Measurements from ENCODE around the gene XXYLT1. TPM values are rescaled to one million over a fixed set of nuclear protein-coding genes. Genes with fewer than 3 reads are reported as not detected.
A peak's percentile ranks its signal among the peaks of the same experiment; 100 is the strongest.

The XXYLT1 gene
- total and polyA plus RNA-seq, 10 donors, result 2.7 to 22.3 (median 9.5) TPM

DNA sequence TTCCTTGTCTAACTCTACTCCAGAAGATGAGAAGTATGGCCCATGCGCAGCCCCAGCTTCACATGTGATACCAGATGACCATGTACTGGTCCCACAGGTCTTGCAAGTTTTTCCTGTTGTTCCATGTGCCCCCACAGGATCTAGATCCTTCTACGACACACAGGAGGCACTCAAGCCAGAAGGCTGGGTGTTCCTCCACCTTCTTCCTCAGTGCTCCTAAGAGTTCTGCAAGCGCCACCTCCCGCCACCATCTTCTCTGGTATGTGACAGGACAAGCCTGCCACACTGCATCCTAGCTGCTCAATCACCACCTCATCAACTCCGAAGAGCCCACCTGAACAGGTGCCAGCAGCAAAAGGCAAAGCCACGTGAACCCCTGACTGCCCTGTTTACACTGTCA is 43.1 kb downstream of the XXYLT1 start:
- H3K36me3 ChIP-seq, result peaks cover 0 to 23% (median 0%) of the 10 kb centered on the region in 6 donors
- intact Hi-C loops (cut with DNase I; ENCODE audit: low total_unique reads), result no loop called here
- DNase-seq, result peak; percentile 25
- no peaks in the 10 kb centered on the region for H3K27me3 ChIP-seq (replicated peaks in 1 of 7)
- 93 to 100% (median 98%) methylated on average over 6 of the region's 6 CpGs for WGBS, 5 donors
- TF ChIP-seq POLR2AphosphoS5 (IDR thresholded peaks at IDR 0.05) (no peak), POLR2A (IDR thresholded peaks at IDR 0.05) (no peak)
- TF ChIP-seq, protein P1, sequence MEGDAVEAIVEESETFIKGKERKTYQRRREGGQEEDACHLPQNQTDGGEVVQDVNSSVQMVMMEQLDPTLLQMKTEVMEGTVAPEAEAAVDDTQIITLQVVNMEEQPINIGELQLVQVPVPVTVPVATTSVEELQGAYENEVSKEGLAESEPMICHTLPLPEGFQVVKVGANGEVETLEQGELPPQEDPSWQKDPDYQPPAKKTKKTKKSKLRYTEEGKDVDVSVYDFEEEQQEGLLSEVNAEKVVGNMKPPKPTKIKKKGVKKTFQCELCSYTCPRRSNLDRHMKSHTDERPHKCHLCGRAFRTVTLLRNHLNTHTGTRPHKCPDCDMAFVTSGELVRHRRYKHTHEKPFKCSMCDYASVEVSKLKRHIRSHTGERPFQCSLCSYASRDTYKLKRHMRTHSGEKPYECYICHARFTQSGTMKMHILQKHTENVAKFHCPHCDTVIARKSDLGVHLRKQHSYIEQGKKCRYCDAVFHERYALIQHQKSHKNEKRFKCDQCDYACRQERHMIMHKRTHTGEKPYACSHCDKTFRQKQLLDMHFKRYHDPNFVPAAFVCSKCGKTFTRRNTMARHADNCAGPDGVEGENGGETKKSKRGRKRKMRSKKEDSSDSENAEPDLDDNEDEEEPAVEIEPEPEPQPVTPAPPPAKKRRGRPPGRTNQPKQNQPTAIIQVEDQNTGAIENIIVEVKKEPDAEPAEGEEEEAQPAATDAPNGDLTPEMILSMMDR (IDR thresholded peaks at IDR 0.05 in 8 of 11, conservative IDR thresholded peaks at IDR 0.05 in 3 of 11), result no peak
- H3K4me3 ChIP-seq, result no peak overlapping the region
- H3K27ac ChIP-seq, result no peak overlapping the region
- H3K9me3 ChIP-seq, result no peaks in the 10 kb centered on the region
- peaks cover 5 to 29% (median 17%) of the 10 kb centered on the region in 6 donors for H3K4me1 ChIP-seq

DNA sequence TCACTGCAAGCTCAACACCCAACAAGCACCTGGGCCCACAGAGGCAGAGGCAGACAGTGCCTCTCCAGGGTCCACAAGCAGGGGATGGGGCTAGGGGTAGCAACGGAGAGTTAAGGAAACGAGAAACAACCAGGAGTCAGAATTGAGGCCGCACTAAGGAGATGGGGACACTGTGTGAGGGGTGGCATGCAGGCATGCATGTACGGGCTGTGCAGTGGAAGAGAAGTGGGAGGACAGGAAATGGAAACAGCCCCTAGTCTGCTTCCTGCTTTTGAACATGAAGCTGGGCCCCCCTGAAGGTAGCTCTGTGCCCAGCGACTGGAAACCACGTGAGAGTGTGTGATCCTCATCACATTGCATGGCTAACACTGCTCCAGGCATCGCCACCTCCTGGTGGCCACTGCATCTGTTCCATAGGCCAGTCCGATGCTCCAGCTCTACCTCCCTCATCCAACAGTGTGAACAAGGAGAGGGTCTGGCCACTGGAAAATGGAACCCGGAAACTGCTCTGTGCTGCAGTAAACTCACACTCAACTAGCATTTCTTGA is 44.0 kb downstream of the XXYLT1 start:
- DNase-seq, result peak; percentile 54
- no peak overlapping the region for H3K27ac ChIP-seq
- H3K4me3 ChIP-seq, result no peak overlapping the region
- TF ChIP-seq POLR2AphosphoS5 (IDR thresholded peaks at IDR 0.05), result no peak
- TF ChIP-seq, protein P1 (IDR thresholded peaks at IDR 0.05 in 8 of 11, conservative IDR thresholded peaks at IDR 0.05 in 3 of 11), result peak in 5 of 11 experiments; percentile 11 to 33 (median 18)
- H3K4me1 ChIP-seq, result peaks cover 6 to 36% (median 22%) of the 10 kb centered on the region in 6 donors
- no peaks in the 10 kb centered on the region for H3K27me3 ChIP-seq (replicated peaks in 1 of 7)
- no peaks in the 10 kb centered on the region for H3K9me3 ChIP-seq
- H3K36me3 ChIP-seq, result peaks cover 0 to 23% (median 0%) of the 10 kb centered on the region in 6 donors
- WGBS, 5 donors, result 54 to 64% (median 58%) methylated on average over 7 to 9 of the region's 9 CpGs
- intact Hi-C loops (cut with DNase I; ENCODE audit: low total_unique reads), result no loop called here

DNA sequence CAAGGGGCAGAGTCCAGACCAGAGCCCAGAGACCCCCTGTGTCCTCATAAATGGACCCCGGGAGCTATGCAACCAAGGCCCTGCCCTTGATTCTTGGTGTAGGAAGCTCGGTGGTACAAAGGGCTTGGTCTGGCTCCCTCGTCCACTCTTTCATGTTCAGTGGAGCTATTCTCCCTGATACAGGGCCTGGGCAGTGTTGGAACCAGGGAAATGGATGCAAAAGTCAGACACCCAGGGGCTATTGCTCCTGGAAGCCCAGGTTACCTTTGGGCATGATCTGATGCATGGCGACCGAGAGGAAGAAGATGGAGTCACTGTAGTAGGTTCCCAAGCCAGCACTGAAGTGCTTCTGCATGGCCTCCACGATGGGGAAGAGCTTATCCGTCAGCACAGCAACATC is 44.5 kb downstream of the XXYLT1 start:
- no peaks in the 10 kb centered on the region for H3K9me3 ChIP-seq
- H3K27ac ChIP-seq, result no peak overlapping the region
- peak; percentile 47 for DNase-seq
- WGBS, 5 donors, result 92 to 98% (median 96%) methylated on average over 7 of the region's 7 CpGs
- peaks cover 6 to 42% (median 26%) of the 10 kb centered on the region in 6 donors for H3K4me1 ChIP-seq
- no peaks in the 10 kb centered on the region for H3K27me3 ChIP-seq (replicated peaks in 1 of 7)
- TF ChIP-seq POLR2A (IDR thresholded peaks at IDR 0.05), result no peak
- TF ChIP-seq, protein P1 (IDR thresholded peaks at IDR 0.05 in 8 of 11, conservative IDR thresholded peaks at IDR 0.05 in 3 of 11), result no peak
- TF ChIP-seq POLR2AphosphoS5 (IDR thresholded peaks at IDR 0.05), result no peak
- no peak overlapping the region for H3K4me3 ChIP-seq
- intact Hi-C loops (cut with DNase I; ENCODE audit: low total_unique reads), result no loop called here
- peaks cover 0 to 23% (median 0%) of the 10 kb centered on the region in 6 donors for H3K36me3 ChIP-seq

DNA sequence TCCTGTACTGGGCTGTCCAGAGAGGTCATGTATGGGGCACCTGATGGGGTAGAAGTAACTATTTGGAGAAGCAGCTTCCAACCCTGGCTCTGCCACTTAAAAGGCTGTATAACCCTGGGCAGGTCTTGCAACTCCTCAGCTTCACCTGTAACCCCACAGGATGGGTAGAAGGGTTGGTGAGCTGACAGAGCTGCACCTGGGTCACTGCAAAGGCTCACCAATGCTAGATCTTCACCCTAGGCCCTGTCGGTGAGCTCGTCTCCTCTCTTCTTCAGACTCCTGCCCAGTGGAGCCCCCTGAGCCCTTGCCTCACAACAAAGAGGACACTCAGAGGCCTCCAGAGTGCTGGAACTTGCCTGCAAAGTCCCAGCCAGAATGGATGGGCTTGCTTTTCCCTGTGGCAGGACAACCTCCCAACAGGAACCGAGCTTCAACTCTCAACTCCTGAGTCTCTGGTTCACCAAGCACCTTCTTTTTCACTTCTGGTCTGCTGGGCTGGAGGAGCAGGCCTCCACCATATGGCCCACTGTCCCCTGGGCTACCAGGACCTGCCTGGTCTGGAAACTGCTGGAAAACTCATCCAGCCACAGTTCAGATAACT is 45.9 kb downstream of the XXYLT1 start:
- peaks cover 0 to 23% (median 0%) of the 10 kb centered on the region in 6 donors for H3K36me3 ChIP-seq
- H3K4me3 ChIP-seq, result no peak overlapping the region
- H3K9me3 ChIP-seq, result no peaks in the 10 kb centered on the region
- H3K27me3 ChIP-seq (replicated peaks in 1 of 7), result no peaks in the 10 kb centered on the region
- peaks cover 6 to 51% (median 30%) of the 10 kb centered on the region in 6 donors for H3K4me1 ChIP-seq
- H3K27ac ChIP-seq, result peak overlapping the region in 3 of 8 donors; percentile 69 to 73 (median 70)
- WGBS, 5 donors, result 95 to 100% (median 97%) methylated on average over 2 to 3 of the region's 3 CpGs
- DNase-seq, result no peak
- TF ChIP-seq, protein P1 (IDR thresholded peaks at IDR 0.05 in 8 of 11, conservative IDR thresholded peaks at IDR 0.05 in 3 of 11), result no peak
- TF ChIP-seq POLR2A (IDR thresholded peaks at IDR 0.05) (no peak), POLR2AphosphoS5 (IDR thresholded peaks at IDR 0.05) (no peak)
- intact Hi-C loops (cut with DNase I; ENCODE audit: low total_unique reads), result no loop called here

All from spleen (tissue), 11 donors.